ENCODE results near the gene PCDHGB7.
A peak's percentile ranks its signal among the peaks of the same experiment; 100 is the strongest.
"Not testable (repeated sequence)": the region's sequence is repeated elsewhere in the genome, so short reads cannot be mapped to it uniquely, and the experiment has no call there.

Gene PCDHGB7

DNA sequence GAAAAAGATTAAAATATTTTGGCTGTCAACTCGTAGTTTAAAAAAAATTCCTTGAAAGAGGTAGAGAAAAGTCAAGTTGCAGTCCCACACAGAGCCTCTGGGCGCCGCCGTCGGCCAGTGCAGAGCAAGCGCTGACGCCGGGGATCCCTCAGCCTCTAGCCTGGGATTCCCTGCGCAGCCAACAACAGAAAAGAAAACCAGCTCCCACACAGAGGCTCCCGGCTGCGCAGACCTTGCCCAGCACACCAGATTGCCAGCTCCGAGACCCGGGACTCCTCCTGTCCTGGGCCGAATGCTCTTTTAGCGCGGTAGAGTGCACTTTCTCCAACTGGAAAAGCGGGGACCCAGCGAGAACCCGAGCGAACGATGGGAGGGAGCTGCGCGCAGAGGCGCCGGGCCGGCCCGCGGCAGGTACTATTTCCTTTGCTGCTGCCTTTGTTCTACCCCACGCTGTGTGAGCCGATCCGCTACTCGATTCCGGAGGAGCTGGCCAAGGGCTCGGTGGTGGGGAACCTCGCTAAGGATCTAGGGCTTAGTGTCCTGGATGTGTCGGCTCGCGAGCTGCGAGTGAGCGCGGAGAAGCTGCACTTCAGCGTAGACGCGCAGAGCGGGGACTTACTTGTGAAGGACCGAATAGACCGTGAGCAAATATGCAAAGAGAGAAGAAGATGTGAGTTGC is at the start of gene PCDHGB7:
PCDHGB7 (plus strand) TSS at position 184 of the 679 bp plus-strand sequence; CDS start at position 367, 183 bp downstream.
- Mint-ChIP-seq H3K9me3 (peaks cover 30% of the 10 kb centered on the region), H3K27ac (peak within 1 kb of the TSS; percentile 55), H3K4me1 (ENCODE audit: low read depth) (peaks cover 32% of the 10 kb centered on the region), H3K36me3 (ENCODE audit: low read depth) (peaks cover 34% of the 10 kb centered on the region), H3K27me3 (peaks cover 89% of the 10 kb centered on the region), H3K4me3 (peak within 1 kb of the TSS; percentile 74)

DNA sequence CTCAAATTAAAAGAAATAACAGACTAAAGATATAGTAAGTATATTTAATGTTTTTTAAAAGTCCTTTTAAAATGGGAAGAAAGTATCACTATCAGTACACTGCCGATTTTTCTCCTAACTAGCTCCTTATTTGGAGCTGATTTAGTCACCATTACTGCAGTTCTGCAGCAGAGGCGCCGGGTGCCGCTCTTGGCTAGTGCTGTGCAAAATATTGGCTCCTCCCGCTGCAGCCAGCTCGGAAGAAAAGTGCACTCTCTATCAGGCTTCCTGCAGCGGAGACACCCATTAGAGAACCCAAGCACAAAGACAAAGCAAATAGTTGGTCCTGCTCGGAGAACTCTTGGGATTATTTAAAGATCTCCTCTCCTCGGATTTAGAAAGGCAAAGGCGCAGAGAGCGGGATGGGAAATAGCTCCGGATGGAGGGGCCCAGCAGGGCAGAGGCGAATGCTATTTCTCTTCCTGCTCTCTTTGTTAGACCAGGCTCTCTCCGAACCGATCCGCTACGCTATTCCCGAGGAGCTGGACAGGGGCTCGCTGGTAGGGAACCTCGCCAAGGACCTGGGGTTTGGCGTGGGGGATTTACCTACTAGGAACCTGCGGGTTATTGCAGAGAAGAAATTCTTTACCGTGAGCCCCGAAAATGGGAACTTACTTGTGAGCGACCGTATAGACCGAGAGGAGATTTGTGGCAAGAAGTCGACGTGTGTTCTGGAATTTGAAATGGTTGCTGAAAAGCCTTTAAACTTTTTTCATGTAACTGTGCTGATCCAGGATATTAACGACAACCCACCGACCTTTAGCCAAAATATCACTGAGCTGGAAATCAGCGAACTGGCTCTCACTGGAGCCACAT is 47.3 kb upstream of the PCDHGB7 start, which contains the start of gene PCDHGB3:
PCDHGB3 (plus strand) TSS at position 249 of the 855 bp plus-strand sequence; CDS start at position 402, 153 bp downstream.
- peaks cover 87% of the 10 kb centered on the region for H3K27me3 Mint-ChIP-seq

DNA sequence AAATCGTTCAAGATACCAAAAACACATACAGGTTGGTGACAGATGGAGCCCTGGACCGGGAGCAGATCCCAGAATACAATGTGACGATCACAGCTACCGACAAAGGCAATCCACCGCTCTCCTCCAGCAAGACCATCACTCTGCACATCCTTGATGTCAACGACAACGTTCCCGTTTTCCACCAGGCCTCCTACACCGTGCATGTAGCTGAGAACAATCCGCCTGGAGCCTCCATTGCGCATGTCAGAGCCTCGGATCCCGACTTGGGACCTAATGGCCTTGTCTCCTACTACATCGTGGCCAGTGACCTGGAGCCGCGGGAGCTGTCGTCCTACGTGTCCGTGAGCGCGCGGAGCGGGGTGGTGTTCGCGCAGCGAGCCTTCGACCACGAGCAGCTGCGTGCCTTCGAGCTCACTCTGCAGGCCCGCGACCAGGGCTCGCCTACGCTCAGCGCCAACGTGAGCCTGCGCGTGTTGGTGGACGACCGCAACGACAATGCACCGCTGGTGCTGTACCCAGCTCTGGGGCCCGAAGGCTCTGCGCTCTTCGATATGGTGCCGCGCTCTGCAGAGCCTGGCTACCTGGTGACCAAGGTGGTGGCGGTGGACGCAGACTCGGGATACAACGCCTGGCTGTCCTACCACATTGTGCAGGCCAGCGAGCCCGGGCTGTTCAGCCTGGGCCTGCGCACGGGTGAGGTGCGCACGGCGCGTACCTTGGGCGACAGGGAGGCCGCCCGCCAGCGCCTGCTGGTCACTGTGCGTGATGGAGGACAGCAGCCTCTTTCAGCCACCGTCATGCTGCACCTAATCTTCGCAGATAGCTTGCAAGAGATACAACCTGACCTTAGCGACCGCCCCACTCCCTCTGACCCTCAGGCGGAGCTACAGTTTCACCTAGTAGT is 45.7 kb upstream of the PCDHGB7 start:
- Mint-ChIP-seq H3K36me3 (ENCODE audit: low read depth) (peaks cover 32% of the 10 kb centered on the region), H3K27me3 (peaks cover 84% of the 10 kb centered on the region), H3K4me3 (no peak overlapping the region), H3K27ac (no peak overlapping the region), H3K9me3 (peaks cover 38% of the 10 kb centered on the region), H3K4me1 (ENCODE audit: low read depth) (no peaks in the 10 kb centered on the region)

More for the DNA sequence above, 47.3 kb upstream of the PCDHGB7 start, which contains the start of gene PCDHGB3:
- H3K9me3 Mint-ChIP-seq: peaks cover 39% of the 10 kb centered on the region
- H3K27ac Mint-ChIP-seq: no peak within 1 kb of the TSS
- no peaks in the 10 kb centered on the region for H3K4me1 Mint-ChIP-seq (ENCODE audit: low read depth)
- H3K4me3 Mint-ChIP-seq: peak within 1 kb of the TSS; percentile 64
- peaks cover 35% of the 10 kb centered on the region for H3K36me3 Mint-ChIP-seq (ENCODE audit: low read depth)

DNA sequence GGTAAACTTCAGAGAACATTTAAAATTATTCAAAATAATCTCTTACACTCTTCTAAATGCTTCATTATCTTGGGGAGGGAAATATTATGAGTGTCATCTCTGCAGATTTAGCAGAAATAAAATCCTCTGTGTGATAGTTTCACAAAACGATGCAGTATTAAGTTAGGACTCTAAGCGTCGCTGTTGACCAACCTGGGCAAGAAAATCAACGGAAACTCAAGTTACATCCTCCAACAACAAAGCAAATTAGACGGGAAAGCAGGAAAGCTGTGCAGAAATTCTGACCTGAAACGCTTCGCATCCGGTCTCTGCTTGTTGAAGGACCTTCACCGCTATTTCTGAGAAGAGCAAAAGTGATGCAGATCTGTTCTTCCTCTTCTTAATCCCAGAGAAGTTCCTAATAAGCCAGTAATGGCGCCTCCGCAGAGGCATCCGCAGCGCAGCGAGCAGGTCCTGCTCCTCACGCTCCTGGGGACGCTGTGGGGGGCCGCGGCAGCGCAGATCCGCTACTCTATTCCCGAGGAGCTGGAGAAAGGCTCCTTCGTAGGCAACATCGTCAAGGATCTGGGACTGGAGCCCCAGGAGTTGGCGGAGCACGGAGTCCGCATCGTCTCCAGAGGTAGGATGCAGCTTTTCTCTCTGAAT is 43.7 kb upstream of the PCDHGB7 start, which contains the start of gene PCDHGA6:
PCDHGA6 (plus strand) TSS at position 219 of the 645 bp plus-strand sequence; CDS start at position 412, 193 bp downstream.
- H3K4me1 Mint-ChIP-seq (ENCODE audit: low read depth): no peaks in the 10 kb centered on the region
- peaks cover 40% of the 10 kb centered on the region for H3K9me3 Mint-ChIP-seq
- H3K36me3 Mint-ChIP-seq (ENCODE audit: low read depth): peaks cover 32% of the 10 kb centered on the region
- peak within 1 kb of the TSS; percentile 39 for H3K4me3 Mint-ChIP-seq
- no peak within 1 kb of the TSS for H3K27ac Mint-ChIP-seq
- peaks cover 79% of the 10 kb centered on the region for H3K27me3 Mint-ChIP-seq

DNA sequence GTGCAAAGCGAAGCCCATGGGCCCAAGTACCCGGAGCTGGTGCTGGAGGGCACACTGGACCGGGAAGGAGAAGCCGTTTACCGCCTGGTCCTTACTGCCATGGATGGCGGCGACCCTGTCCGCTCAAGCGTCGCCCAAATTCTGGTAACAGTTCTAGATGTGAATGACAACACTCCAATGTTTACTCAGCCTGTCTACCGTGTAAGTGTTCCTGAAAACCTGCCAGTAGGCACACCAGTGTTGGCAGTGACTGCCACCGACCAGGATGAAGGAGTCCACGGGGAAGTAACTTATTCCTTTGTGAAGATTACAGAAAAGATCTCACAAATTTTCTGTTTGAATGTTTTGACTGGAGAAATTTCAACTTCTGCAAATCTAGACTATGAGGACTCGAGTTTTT is 42.9 kb upstream of the PCDHGB7 start:
- Mint-ChIP-seq H3K4me3 (no peak overlapping the region), H3K27me3 (peaks cover 77% of the 10 kb centered on the region), H3K9me3 (peaks cover 40% of the 10 kb centered on the region), H3K36me3 (ENCODE audit: low read depth) (peaks cover 32% of the 10 kb centered on the region), H3K4me1 (ENCODE audit: low read depth) (no peaks in the 10 kb centered on the region), H3K27ac (no peak overlapping the region)

DNA sequence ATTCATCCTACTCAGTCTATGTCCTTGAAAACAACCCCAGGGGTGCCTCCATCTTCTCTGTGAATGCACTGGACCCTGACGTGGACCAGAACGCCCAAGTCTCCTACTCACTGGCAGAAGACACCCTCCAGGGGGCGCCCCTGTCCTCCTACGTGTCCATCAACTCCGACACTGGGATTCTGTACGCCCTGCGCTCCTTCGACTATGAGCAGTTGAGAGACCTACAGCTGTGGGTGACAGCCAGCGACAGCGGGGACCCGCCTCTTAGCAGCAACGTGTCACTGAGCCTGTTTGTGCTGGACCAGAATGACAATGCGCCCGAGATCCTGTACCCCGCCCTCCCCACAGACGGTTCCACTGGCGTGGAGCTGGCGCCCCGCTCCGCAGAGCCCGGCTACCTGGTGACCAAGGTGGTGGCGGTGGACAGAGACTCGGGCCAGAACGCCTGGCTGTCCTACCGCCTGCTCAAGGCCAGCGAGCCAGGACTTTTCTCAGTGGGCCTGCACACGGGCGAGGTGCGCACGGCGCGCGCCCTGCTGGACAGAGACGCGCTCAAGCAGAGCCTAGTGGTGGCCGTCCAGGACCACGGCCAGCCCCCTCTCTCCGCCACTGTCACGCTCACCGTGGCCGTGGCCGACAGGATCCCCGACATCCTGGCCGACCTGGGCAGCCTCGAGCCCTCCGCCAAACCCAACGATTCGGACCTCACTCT is 41.9 kb upstream of the PCDHGB7 start:
- H3K4me3 Mint-ChIP-seq; H3K27ac Mint-ChIP-seq; H3K4me1 Mint-ChIP-seq (ENCODE audit: low read depth): not testable (repeated sequence)
- Mint-ChIP-seq H3K27me3 (peaks cover 75% of the 10 kb centered on the region), H3K9me3 (peaks cover 39% of the 10 kb centered on the region), H3K36me3 (ENCODE audit: low read depth) (peaks cover 32% of the 10 kb centered on the region)

DNA sequence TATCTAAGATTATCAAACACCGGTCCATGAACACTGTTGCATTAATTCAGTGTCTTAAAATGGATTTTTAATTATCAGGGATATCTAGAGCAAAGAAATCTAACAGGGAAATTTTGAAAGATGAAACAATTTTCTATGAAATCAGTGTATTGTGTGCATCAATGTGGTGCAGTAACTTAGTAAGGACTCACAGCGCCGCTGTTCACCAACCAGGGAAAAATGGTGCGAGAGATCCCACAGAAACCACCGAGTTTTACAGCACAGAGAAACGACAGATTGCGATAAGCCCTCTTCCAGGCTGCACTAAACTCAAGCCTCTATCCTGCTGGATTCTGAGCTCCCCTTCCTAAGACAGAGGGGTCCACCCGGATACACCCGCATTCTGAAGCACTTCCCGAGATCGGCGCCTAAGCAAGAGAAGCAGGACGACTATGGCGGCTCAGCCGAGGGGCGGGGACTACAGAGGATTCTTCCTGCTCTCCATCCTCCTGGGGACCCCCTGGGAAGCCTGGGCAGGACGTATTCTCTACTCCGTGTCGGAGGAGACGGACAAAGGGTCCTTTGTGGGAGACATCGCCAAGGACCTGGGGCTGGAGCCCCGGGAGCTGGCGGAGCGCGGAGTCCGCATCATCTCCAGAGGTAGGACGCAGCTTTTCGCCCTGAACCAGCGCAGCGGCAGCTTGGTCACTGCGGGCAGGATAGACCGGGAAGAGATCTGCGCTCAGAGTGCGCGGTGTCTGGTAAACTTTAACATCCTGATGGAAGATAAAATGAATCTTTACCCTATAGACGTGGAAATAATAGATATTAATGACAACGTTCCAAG is 34.8 kb upstream of the PCDHGB7 start, which contains the start of gene PCDHGA7:
PCDHGA7 (plus strand) TSS at position 274 of the 826 bp plus-strand sequence; CDS start at position 432, 158 bp downstream.
- H3K36me3 Mint-ChIP-seq (ENCODE audit: low read depth): peaks cover 12% of the 10 kb centered on the region
- H3K4me1 Mint-ChIP-seq (ENCODE audit: low read depth): no peaks in the 10 kb centered on the region
- peaks cover 32% of the 10 kb centered on the region for H3K9me3 Mint-ChIP-seq
- peaks cover 80% of the 10 kb centered on the region for H3K27me3 Mint-ChIP-seq
- peak within 1 kb of the TSS; percentile 48 for H3K4me3 Mint-ChIP-seq
- no peak within 1 kb of the TSS for H3K27ac Mint-ChIP-seq

DNA sequence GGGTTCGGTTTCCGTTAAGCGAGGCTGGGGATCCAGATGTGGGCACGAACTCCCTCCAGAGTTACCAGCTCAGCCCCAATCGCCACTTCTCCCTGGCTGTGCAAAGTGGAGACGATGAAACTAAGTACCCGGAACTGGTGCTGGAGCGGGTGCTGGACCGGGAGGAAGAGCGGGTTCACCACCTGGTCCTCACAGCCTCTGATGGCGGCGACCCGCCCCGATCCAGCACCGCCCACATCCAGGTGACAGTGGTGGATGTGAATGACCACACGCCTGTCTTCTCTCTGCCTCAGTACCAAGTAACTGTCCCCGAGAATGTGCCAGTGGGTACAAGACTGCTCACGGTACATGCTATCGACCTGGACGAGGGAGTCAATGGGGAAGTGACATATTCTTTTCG is 34.1 kb upstream of the PCDHGB7 start:
- H3K27me3 Mint-ChIP-seq: peaks cover 82% of the 10 kb centered on the region
- H3K4me3 Mint-ChIP-seq: no peak overlapping the region
- H3K27ac Mint-ChIP-seq: no peak overlapping the region
- peaks cover 14% of the 10 kb centered on the region for H3K36me3 Mint-ChIP-seq (ENCODE audit: low read depth)
- no peaks in the 10 kb centered on the region for H3K4me1 Mint-ChIP-seq (ENCODE audit: low read depth)
- peaks cover 34% of the 10 kb centered on the region for H3K9me3 Mint-ChIP-seq

DNA sequence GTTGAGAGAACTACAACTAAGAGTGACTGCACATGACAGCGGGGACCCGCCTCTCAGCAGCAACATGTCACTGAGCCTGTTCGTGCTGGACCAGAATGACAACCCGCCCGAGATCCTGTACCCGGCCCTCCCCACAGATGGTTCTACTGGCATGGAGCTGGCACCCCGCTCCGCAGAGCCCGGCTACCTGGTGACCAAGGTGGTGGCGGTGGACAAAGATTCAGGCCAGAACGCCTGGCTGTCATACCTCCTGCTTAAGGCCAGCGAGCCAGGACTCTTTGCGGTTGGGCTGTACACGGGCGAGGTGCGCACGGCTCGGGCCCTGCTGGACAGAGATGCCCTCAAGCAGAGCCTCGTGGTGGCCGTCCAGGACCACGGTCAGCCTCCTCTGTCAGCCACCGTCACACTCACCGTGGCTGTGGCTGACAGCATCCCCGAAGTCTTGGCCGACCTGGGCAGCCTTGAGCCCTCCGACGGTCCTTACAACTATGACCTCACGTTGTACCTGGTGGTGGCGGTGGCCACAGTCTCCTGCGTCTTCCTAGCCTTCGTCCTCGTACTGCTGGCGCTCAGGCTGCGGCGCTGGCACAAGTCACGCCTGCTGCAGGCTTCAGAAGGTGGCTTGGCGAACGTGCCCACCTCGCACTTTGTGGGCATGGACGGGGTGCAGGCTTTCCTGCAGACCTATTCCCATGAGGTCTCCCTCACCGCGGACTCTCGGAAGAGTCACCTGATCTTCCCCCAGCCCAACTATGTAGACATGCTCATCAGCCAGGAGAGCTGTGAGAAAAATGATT is 32.8 kb upstream of the PCDHGB7 start:
- Mint-ChIP-seq H3K27me3 (peaks cover 81% of the 10 kb centered on the region), H3K36me3 (ENCODE audit: low read depth) (peaks cover 23% of the 10 kb centered on the region), H3K4me1 (ENCODE audit: low read depth) (no peaks in the 10 kb centered on the region), H3K27ac (no peak overlapping the region), H3K4me3 (no peak overlapping the region), H3K9me3 (peaks cover 38% of the 10 kb centered on the region)

DNA sequence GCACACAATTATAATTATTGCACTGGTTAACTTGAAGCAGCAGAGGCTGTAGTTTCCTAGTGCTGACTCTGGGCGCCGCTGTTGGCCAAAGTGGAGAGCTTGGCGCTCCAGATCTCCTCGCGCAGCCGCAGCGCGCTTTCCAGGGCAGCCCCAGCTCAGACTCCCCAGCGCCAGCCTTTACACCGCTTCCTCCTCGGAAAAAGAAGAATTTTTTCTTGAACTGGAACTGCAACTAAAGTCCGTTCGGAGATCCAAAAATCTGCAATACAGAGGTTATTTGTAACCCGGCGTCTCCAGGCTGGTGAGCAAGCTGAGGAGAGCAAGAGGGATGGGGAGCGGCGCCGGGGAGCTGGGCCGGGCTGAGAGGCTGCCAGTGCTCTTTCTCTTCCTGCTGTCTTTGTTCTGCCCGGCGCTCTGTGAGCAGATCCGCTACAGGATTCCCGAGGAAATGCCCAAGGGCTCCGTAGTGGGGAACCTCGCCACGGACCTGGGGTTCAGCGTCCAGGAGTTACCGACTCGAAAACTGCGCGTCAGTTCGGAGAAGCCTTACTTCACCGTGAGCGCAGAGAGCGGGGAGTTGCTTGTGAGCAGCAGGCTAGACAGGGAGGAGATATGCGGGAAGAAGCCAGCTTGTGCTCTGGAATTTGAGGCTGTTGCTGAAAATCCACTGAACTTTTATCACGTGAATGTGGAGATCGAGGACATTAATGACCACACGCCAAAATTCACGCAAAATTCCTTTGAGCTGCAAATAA is 29.7 kb upstream of the PCDHGB7 start, which contains the start of gene PCDHGB4:
PCDHGB4 (plus strand) TSS at position 142 of the 755 bp plus-strand sequence; CDS start at position 329, 187 bp downstream.
- not testable (repeated sequence) for H3K27ac Mint-ChIP-seq
- H3K27me3 Mint-ChIP-seq: peaks cover 82% of the 10 kb centered on the region

DNA sequence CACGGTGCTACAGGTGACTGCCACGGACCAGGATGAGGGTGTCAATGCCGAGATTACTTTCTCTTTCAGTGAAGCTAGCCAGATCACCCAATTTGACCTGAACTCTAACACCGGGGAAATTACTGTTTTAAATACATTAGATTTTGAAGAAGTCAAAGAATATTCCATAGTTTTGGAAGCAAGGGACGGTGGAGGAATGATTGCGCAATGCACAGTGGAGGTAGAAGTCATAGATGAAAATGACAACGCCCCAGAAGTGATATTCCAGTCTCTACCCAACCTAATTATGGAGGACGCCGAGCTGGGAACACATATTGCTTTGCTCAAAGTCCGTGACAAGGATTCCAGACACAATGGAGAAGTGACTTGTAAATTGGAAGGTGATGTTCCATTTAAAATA is 28.8 kb upstream of the PCDHGB7 start:
- H3K9me3 Mint-ChIP-seq: peaks cover 51% of the 10 kb centered on the region
- peaks cover 27% of the 10 kb centered on the region for H3K36me3 Mint-ChIP-seq (ENCODE audit: low read depth)
- no peaks in the 10 kb centered on the region for H3K4me1 Mint-ChIP-seq (ENCODE audit: low read depth)
- peaks cover 80% of the 10 kb centered on the region for H3K27me3 Mint-ChIP-seq
- no peak overlapping the region for H3K27ac Mint-ChIP-seq
- no peak overlapping the region for H3K4me3 Mint-ChIP-seq

More for the DNA sequence above, 29.7 kb upstream of the PCDHGB7 start, which contains the start of gene PCDHGB4:
- H3K4me1 Mint-ChIP-seq (ENCODE audit: low read depth); H3K4me3 Mint-ChIP-seq: not testable (repeated sequence)
- peaks cover 50% of the 10 kb centered on the region for H3K9me3 Mint-ChIP-seq
- peaks cover 27% of the 10 kb centered on the region for H3K36me3 Mint-ChIP-seq (ENCODE audit: low read depth)
